ENCODE measurements around the gene CLMN. TPM values are rescaled to one million over a fixed set of nuclear protein-coding genes. Genes with fewer than 3 reads are reported as not detected.

The CLMN gene
- total RNA-seq, result 1 to 10 TPM; 6.5 to 10.0 (median 7.9) TPM

GRCh38 chr14:95319312-95320077 lies at the start of gene CLMN:
TSS of gene CLMN (minus strand) at chr14:95319908. CDS start at chr14:95319792, 116 bp downstream.
- no peaks in the 10 kb centered on the region for H3K9me3 ChIP-seq
- no peaks in the 10 kb centered on the region for H3K27me3 ChIP-seq
- DNase-seq (ENCODE audit: extremely low spot score), result no peak
- peaks cover 15 to 33% (median 28%) of the 10 kb centered on the region in 4 donors for H3K4me1 ChIP-seq
- peak within 1 kb of the TSS; percentile 70 to 78 (median 76) for H3K27ac ChIP-seq (replicated peaks in 1 of 4)
- intact Hi-C loops (cut with DNase I), result no loop called here
- no peaks in the 10 kb centered on the region for H3K36me3 ChIP-seq
- no peak for TF ChIP-seq POLR2A (IDR thresholded peaks at IDR 0.05; ENCODE audit: low read depth)
- no peak for TF ChIP-seq POLR2AphosphoS5 (IDR thresholded peaks at IDR 0.05)
- no peak for TF ChIP-seq EP300 (IDR thresholded peaks at IDR 0.05)
- TF ChIP-seq, protein P1, sequence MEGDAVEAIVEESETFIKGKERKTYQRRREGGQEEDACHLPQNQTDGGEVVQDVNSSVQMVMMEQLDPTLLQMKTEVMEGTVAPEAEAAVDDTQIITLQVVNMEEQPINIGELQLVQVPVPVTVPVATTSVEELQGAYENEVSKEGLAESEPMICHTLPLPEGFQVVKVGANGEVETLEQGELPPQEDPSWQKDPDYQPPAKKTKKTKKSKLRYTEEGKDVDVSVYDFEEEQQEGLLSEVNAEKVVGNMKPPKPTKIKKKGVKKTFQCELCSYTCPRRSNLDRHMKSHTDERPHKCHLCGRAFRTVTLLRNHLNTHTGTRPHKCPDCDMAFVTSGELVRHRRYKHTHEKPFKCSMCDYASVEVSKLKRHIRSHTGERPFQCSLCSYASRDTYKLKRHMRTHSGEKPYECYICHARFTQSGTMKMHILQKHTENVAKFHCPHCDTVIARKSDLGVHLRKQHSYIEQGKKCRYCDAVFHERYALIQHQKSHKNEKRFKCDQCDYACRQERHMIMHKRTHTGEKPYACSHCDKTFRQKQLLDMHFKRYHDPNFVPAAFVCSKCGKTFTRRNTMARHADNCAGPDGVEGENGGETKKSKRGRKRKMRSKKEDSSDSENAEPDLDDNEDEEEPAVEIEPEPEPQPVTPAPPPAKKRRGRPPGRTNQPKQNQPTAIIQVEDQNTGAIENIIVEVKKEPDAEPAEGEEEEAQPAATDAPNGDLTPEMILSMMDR (IDR thresholded peaks at IDR 0.05), result no peak
- under 1% methylated on average over 29 of the region's 98 CpGs for WGBS
- peak within 1 kb of the TSS; percentile 73 to 91 (median 78) for H3K4me3 ChIP-seq

GRCh38 chr14:95365401-95365800 lies 45.7 kb upstream of the CLMN start:
- DNase-seq (ENCODE audit: extremely low spot score), result no peak
- Histone ChIP-seq H3K4me1 (peaks cover 4 to 11% (median 8%) of the 10 kb centered on the region in 4 donors), H3K27ac (replicated peaks in 1 of 4) (no peak overlapping the region), H3K4me3 (no peak overlapping the region), H3K36me3 (no peaks in the 10 kb centered on the region), H3K9me3 (no peaks in the 10 kb centered on the region), H3K27me3 (peaks cover 0 to 32% (median 0%) of the 10 kb centered on the region in 4 donors)
- TF ChIP-seq EP300 (IDR thresholded peaks at IDR 0.05) (no peak), POLR2AphosphoS5 (IDR thresholded peaks at IDR 0.05) (no peak), POLR2A (IDR thresholded peaks at IDR 0.05; ENCODE audit: low read depth) (no peak)
- TF ChIP-seq, protein P1 (IDR thresholded peaks at IDR 0.05), result no peak
- intact Hi-C loops (cut with DNase I), result no loop called here
- 63% methylated on average over 2 of the region's 2 CpGs for WGBS

DNA sequence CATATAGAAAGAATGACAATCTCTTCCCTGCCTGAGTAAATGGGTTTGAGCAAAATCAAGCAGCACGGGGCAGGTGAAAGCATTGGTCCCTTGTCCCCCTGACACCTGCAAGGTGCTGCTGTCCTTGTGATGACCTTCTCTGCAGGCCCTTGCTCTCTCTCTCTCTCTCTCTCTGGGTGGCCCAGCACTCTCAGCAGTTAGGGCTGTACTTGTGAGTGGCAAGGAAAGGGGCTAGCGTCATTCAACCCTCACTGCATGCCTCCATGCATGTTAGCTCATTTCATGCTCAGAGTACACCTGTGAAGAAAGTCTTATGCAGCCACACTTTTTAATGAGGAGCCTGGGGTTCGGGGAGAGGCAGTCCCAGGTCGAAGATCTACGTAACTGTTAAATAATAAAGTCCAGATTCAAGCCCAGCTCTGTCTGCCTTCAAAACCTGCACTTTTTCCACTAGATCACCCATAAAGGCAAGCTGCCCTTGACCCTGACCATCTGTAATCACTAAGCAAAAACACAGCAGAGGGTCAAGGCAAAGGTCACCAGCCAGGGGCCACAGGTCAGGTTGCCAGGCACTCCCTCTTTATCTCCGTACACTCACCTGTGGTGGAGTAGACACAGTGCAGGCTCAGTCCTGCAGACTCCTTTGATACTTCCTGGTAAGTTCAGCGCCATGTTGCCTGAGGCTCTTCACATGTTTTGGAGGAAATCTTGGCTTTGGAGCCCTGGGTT lies 44.9 kb upstream of the CLMN start:
- H3K9me3 ChIP-seq, result no peaks in the 10 kb centered on the region
- no peak overlapping the region for H3K4me3 ChIP-seq
- TF ChIP-seq, protein P1 (IDR thresholded peaks at IDR 0.05), result no peak
- no peak for TF ChIP-seq EP300 (IDR thresholded peaks at IDR 0.05)
- TF ChIP-seq POLR2A (IDR thresholded peaks at IDR 0.05; ENCODE audit: low read depth), result no peak
- no peak for TF ChIP-seq POLR2AphosphoS5 (IDR thresholded peaks at IDR 0.05)
- intact Hi-C loops (cut with DNase I), result no loop called here
- no peaks in the 10 kb centered on the region for H3K36me3 ChIP-seq
- H3K4me1 ChIP-seq, result peaks cover 5 to 11% (median 8%) of the 10 kb centered on the region in 4 donors
- WGBS, result 93% methylated on average over 5 of the region's 7 CpGs
- H3K27me3 ChIP-seq, result peaks cover 0 to 40% (median 0%) of the 10 kb centered on the region in 4 donors
- H3K27ac ChIP-seq (replicated peaks in 1 of 4), result no peak overlapping the region
- DNase-seq (ENCODE audit: extremely low spot score), result no peak

- H3K9me3 ChIP-seq, result no peaks in the 10 kb centered on the region
- no peak overlapping the region for H3K4me3 ChIP-seq
- no peak for DNase-seq (ENCODE audit: extremely low spot score)
- H3K4me1 ChIP-seq, result peaks cover 5 to 11% (median 8%) of the 10 kb centered on the region in 4 donors
- intact Hi-C loops (cut with DNase I), result no loop called here
- WGBS, result 76% methylated on average over 11 of the region's 11 CpGs
- H3K27ac ChIP-seq (replicated peaks in 1 of 4), result no peak overlapping the region
- TF ChIP-seq POLR2AphosphoS5 (IDR thresholded peaks at IDR 0.05) (no peak), POLR2A (IDR thresholded peaks at IDR 0.05; ENCODE audit: low read depth) (no peak), EP300 (IDR thresholded peaks at IDR 0.05) (no peak)
- TF ChIP-seq, protein P1 (IDR thresholded peaks at IDR 0.05), result no peak
- H3K36me3 ChIP-seq, result no peaks in the 10 kb centered on the region
- peaks cover 0 to 40% (median 0%) of the 10 kb centered on the region in 4 donors for H3K27me3 ChIP-seq
Observed at GRCh38 chr14:95363468-95363954, 43.8 kb upstream of the CLMN start.

Measured in esophagus muscularis mucosa (tissue), 4 donors.